ENCODE data around the gene THBS1.

Gene THBS1

GRCh38 chr15:39589193-39589814 is 8.4 kb downstream of the THBS1 start:
- DNase-seq (ENCODE audit: low spot score) = peak; percentile 30

- DNase-seq (ENCODE audit: low spot score) = peak; percentile 40
Measured at GRCh38 chr15:39589815-39590644, 9.2 kb downstream of the THBS1 start.

- peak; percentile 31 for DNase-seq (ENCODE audit: low spot score)
Measured at GRCh38 chr15:39591141-39591895, 10.4 kb downstream of the THBS1 start.

- peak; percentile 31 for DNase-seq (ENCODE audit: low spot score)
Measured at GRCh38 chr15:39591896-39592315, 11.0 kb downstream of the THBS1 start.

GRCh38 chr15:39592500-39592899 is 11.6 kb downstream of the THBS1 start:
- peak; percentile 72 for DNase-seq (ENCODE audit: low spot score)

- peak; percentile 37 for DNase-seq (ENCODE audit: low spot score)
Measured at GRCh38 chr15:39593071-39593655, 12.3 kb downstream of the THBS1 start.

- DNase-seq (ENCODE audit: low spot score) = no peak
Measured at GRCh38 chr15:39593656-39594445, 13.0 kb downstream of the THBS1 start.

GRCh38 chr15:39594446-39595337 is 13.8 kb downstream of the THBS1 start:
- DNase-seq (ENCODE audit: low spot score) = peak; percentile 60

GRCh38 chr15:39595338-39596221 is 14.7 kb downstream of the THBS1 start:
- DNase-seq (ENCODE audit: low spot score) = peak; percentile 44

- peak; percentile 52 for DNase-seq (ENCODE audit: low spot score)
Measured at GRCh38 chr15:39596358-39597051, 15.6 kb downstream of the THBS1 start.

GRCh38 chr15:39597336-39597735 is 16.5 kb downstream of the THBS1 start:
- no peak for DNase-seq (ENCODE audit: low spot score)

- no peak for DNase-seq (ENCODE audit: low spot score)
Measured at GRCh38 chr15:39597751-39598185, 16.9 kb downstream of the THBS1 start.

- peak; percentile 75 for DNase-seq (ENCODE audit: low spot score)
Measured at GRCh38 chr15:39598186-39598850, 17.4 kb downstream of the THBS1 start.

GRCh38 chr15:39598958-39599845 is 18.3 kb downstream of the THBS1 start:
- DNase-seq (ENCODE audit: low spot score) = peak; percentile 59

GRCh38 chr15:39599871-39600270 is 19.0 kb downstream of the THBS1 start:
- peak; percentile 40 for DNase-seq (ENCODE audit: low spot score)

GRCh38 chr15:39602143-39602542 is 21.3 kb downstream of the THBS1 start:
- DNase-seq (ENCODE audit: low spot score) = no peak

- no peak for DNase-seq (ENCODE audit: low spot score)
Measured at GRCh38 chr15:39605146-39605545, 24.3 kb downstream of the THBS1 start.

Data from kidney tubule cell (primary cell).